HG03575 (cell line): ENCODE results near the gene SCRT2.

Experiments used
- ATAC-seq: cut with Tn5 transposase; IDR thresholded peaks from one replicate; pipeline ENCODE4 v1.9.1; 2021; ENCODE audit not compliant: unreplicated experiment, insufficient number of reproducible peaks, low FRiP score; ENCODE audit errors: extremely low read depth

Gene SCRT2

DNA sequence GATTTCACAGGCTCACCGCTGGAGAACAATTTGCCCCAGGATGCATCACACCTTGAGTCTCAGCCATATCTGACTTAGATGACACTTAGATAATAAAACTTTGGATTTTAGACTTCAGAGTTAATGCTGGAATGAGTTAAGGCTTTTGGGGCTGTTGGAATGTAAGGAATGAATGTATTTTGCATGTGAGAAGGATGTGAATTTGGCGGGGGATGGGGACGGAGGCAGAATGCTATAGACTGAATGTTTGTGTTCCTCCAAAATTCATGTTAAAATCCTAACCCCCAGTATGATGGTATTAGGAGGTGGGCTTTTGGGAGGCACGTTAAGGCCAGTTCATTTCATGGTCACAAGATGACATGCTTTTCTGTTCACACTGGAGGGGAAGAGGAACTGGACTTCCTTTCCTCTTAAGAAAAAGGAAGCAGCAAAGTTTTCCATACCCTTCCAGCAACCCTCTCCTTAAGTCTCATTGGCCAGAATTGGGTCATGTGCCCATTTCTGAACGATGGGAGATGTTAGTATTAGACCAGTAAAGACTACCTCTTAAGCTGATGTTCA, 16.8 kb downstream of the SCRT2 start:
- no peak for ATAC-seq

DNA sequence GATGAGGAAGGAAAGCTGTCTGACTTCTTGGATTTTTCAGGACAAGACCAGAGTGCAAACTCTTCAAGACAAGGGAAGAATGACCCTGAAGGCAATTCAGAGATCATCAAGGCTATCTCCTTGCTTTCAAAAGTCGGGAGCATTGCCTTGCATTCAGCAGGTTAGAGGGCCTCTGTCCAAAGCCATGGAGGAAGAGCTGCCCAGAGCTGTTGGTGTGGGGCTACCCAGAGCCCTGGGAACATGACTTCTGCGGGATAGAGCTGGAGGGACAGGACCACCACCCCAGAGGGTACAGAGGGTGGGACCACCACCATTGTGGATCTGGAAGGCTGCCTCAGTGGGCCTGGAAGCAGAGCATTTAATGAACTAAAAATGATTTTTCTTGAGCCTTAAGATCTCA, 17.4 kb downstream of the SCRT2 start:
- no peak for ATAC-seq

DNA sequence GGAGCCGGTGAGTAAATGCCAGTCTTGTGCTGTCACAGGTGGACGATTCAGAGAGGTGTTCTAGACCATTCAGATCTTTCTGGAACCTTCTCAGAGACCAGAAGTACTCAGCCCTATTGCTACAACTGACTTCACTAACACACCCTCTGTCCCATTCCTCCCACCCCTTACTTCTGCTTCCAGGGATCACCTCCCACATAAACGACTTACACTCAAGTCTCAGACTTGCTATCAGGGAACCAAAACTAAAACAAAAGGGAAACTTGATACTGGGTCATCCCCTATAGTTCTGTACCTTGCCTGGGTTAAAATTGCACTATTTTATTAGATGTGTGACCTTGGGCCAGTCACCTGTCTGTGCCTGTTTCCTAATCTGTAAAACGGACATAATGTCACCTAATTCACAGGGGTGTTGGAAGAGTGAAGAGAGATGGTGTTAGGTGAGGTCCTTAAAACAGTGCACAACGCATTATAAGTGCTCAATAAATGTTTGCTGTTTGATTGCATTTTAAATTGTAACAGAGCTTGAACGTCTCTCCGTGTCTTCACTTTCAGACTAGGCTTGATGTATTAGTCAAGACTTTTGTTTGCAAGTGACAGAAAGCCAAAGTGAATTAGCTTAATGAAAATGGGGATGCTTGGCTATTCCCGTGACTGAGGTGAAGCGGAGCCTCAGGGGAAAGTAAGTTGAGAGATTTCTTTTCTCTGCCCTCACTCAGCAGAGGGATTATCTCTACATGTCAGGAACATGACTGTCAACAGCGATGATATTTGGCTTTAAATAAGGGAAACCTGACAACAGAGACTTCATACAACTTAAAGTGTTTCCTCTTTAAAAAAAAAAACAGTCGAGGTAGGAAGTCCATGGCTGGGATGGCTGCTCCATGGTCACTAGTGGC, 19.6 kb downstream of the SCRT2 start:
- ATAC-seq = no peak

DNA sequence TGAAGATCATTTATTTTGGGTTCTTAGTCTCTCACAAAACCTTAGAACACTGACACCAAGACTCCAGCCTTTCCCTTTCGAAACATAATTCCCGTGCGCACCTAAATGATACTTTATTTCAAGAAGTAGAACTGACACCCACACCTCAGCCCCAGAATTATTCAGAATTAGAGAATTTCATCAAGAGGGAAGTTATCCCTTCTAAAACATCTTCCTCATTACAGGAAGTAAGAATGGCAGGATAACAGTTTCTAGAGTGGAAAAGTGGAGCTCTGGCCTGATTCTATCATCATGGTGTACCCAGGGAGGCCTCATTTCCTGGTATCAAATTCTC, 21.2 kb downstream of the SCRT2 start:
- no peak for ATAC-seq

DNA sequence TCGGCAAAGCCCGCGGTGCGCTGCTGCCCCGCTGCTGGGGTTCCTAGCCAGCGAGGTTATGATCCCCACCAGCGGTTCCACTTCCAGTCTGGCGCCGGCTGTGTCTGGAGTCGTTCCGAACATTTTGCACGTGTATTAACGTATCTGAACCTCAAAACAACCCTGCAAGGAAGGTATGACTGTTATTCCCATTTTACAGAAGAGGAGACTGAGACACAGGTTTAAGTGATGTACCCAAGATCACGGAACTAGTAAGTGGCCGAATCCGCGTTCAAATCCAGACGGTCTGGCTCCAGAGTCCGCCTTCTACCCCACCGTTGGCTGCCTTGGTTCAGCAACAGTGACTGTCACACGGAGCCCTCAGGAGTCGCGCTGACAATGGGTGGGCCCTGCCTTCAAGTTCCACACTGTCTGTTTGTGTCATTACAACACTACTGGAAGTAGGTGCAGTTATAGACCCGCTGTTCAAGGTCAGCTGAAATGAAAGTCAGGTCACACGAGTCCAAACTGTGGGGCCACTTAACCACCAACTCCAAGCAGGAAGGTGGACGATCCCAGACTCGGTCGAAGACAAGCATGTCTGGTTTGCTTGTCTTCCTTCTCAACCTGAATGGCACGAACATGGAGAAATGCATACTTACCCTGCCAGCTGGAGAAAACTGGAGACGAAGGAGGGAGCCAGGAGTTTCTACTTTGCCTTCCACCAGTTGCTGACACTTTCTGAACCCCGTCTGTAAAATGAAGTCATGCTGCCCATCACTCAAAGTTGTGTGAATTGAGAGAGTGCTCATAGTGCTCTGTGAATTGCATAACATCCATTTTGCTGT, 21.8 kb downstream of the SCRT2 start:
- no peak for ATAC-seq

DNA sequence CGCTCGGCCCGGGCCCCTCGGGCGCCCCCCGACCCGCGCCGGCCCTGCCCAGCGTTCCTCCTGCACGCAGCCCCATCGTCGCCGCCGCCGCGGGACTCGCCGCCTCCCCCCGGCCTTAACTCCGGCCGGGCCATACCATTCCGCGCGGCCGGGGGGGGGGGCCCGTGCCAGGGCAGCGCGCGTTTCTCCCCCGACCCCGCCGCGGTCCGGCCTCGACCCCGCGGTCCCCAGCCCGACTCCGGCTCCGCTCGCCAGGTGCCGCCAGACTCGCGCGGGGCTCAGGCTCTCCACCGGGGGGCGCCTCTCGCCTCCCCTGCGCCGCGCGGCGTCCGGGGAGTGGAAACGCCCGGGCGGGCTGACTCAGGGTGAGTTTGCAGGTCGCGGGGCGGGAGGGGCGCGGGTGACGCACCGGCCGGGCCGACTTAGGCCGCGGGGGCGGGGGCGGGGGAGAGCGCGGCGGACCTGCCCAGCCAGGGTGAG, 22.5 kb downstream of the SCRT2 start, which contains the start of gene SRXN1:
Gene SRXN1, minus strand, starts transcription at position 91 of the 480 bp plus-strand sequence. Its CDS starts 15 bp downstream, at position 76.
- no peak for ATAC-seq

DNA sequence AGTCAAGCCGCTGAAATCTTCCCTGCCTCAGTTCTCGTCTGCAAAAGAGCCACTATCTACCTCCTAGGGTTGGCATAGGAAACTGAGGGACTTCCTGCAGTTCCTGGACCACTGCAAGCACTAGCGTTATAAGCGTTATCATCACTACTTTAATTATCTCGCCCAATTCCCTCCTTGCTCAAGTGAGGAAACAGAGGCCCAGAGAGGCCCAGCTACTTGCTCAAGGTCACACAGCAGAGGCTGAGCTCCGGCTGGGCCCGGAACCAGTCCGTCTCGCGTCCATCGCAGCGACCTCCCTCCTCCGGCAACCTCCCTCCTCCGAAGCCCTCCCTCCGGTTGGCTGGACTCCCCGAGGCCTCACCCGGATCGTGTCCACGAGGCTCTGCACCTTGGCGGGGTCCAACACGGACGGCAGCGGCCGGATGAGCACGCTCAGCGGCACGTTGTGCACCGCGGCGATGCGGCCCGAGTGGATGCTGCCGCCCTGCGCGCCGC, 22.9 kb downstream of the SCRT2 start:
- ATAC-seq = no peak

DNA sequence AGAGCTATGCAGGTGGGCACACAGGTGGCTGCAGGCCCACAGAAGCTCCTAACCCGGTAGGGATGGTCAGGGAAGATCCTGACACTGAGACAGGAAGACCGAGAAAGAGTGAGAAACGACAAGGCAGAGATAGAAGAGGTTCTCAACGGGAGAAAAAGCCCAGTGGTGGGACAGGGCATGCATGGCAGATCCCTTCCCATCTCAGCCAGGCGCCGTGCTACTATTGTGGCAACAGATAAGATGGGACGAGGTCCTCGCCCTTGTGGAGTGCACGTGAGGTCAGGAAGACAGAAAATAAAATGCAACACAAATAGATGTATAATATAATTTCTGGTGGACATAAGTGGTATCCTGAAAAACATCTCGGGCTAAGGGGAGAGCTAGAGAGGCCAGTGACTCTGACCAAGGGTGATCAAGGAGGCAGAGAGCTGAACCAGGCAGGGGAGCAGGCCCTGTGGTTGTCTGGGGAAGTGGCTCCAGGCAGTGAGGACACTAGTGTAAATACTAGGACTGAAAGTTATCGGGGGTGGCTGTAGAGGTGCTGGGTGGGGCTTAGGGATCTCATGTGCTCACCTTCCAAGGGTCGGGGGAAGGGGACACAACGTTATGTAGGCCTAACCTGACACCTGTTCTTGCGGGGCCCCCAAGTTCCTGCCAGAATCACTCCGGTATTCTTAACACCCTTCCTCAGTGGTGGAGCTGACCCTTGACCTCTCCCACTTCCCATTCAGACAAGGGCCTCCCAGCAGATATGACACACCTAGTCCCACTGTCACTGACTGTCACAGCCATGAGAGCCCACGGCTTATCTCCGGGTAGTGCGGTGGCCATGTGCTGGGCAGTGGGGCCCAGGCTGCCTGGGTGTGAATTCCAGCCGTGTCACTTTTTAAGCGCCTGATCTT, 23.6 kb downstream of the SCRT2 start:
- no peak for ATAC-seq

DNA sequence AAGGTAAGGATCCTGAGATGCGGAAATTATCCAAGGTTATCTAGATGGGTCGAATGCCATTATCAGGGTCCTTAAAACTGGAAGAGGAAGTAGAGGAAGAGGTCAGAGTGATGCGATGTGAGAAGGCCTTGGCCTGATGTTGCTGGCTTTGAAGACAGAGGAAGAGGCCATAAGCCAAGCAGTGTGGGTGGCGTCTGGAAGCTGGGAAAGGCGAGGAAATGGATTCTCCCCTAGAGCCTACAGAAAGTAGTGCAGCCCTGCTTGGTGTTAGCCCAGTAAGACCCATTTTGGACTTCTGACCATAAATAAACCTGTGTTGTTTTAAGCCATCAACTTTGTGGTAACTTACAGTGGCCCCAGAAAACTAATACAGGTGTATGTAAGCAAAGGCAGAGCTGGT, 24.6 kb downstream of the SCRT2 start:
- ATAC-seq = no peak

DNA sequence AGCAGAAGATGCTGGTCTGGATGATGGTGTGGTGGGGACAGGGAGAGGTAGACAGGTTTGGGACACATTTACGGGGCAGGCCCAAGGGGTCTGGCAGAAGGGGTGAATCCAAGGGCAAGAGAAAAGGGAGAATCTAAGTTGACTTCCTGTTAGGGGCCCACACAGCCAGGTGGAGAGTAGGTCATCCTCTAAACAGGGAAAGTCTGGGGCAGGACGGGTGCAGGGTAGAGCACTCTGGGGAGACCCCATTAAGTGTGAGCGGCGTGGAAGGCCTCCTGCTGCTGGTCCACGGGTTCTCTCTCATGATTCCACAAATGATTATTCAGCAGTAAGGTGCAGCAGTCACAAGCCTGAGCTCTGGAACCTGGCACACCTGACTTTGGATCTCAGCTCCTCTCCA, 25.3 kb downstream of the SCRT2 start:
- ATAC-seq = no peak

DNA sequence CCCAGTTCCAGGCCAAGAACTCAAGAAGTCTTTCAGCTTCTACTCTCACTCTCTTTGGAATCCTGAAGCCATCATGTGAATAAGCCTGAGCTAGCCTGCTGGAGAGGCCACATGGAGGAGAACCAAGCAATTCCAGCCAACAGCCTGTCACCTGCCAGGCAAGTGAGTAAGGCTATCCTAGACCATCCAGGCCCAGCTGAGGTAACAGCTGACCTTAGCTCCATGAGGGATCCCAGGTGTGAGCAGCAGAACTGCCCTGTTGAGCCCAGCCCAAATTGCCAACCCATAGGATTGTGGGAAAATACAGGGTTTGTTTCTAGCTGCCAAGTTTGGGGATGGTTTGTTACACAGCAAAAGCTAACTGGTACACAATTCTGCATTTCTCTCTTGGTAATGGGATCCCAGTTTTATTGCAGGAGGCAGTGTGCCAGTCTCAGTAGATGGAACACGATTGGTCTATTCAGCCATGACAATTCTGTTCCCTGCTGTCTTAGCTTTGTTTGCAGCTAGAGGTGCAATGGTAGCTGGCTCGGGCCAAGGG, 28.1 kb downstream of the SCRT2 start:
- no peak for ATAC-seq

DNA sequence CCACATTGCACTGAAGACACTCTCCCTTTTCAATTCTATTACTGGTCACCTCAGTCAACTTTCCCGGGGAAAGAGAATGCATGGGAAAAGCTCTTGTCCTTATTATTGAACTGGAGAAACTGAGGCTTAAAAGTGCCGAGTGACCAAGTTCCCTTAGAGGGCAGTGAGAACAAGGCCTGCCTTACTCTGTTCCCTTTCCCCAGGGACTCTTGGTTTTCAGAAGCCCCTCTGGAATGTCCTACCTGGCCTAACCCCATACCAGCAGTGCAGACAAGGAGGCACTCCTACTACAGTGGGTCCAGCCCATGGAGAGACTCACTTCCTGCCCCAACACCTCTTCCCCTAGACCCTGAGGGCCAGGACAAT, 28.8 kb downstream of the SCRT2 start:
- ATAC-seq = no peak

DNA sequence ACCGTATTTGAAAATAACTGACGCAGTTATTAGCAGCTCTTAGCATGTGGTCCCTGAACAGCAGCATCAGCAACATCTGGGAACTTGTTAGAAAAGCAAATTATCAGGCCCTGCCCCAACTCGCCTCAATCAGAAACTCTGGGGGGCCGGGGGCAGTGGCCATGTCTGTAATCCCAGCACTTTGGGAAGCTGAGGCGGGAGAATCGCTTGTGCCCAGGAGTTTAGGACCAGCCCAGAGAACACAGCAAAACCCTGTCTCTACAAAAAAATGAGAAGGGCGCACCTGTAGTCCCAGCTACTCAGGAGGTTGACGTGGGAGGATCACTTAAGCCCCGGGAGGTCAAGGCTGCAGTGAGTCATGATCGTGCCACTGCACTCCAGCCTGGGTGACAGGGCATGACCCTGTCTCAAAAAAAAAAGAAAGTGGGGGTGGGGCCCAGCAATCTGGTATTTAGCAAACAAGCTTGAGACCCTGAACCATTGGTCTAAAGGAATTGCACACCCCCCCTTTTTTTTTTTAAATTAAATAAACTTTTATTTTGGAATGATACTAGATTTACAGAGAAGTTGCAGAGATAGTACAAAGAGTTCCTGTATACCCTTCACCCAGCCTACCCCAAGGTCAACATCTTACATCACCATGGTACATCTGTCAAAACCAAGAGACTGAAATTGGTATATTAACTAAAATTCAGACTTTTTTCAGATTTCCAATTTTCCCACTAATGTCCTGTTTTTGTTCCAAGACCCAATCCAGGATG, 29.3 kb downstream of the SCRT2 start:
- ATAC-seq = no peak

DNA sequence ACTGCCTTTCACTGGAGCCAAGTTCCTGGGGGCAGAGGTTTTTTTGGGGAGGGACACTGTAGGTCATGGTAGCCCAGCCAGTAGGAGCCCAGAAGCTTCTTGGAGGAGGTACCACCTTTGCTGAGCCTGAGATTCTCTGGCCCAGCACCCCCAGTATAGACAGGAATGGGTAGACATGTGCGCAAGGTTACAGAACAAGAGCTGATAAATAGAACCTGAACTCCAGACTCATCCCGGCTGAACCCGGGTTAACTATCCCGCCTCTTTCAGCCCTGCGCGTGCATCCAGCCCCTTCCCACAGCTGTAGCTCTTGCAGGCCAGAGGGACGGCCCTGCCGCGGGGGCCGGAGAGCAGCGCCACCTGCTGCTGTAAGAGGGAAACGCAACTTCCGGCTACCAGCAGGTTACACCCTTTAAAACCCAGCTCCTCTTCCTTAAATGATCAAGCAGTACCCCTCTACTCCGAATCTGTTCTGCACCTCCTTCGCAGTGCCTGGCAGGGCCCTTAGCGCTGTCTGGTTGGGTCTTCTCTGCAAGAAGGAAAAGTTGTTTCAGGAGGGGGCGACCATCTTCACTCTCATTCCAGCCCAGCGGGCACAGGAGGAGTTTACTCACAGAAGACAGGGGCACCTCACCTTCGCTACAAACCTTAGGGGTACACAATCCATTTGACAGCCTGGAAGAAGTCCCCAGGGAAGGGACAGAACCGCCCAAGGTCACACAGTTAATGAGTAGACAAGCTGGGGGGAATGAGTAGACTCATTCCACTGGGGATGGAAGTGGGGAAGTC, 30.1 kb downstream of the SCRT2 start:
- ATAC-seq = no peak

DNA sequence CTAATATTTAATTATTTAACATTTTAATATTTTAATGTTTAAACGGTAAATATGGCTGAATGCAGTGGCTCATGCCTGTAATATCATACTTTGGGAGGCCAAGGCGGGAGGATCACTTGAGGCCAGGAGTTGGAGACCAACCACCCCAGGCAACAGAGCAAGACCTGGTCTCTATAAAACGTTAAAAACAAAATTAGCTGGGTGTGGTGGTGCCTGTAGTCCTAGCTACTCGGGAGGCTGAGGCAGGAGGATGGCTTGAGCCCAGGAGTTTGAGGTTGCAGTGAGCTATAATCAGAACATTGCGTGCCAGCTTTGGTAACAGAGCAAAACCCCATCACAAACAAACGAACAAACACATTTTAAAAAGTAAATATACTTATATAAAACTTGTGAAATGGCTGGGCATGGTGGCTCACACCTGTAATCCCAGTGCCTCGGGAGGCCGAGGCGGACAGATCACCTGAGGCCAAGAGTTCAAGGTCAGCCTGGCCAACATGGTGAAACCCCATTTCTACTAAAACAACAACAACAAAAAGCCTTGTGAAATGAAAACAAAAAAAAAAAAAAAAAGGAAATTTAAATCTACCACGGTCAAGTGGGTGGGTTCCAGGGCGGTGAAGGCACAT, 30.8 kb downstream of the SCRT2 start:
- no peak for ATAC-seq

DNA sequence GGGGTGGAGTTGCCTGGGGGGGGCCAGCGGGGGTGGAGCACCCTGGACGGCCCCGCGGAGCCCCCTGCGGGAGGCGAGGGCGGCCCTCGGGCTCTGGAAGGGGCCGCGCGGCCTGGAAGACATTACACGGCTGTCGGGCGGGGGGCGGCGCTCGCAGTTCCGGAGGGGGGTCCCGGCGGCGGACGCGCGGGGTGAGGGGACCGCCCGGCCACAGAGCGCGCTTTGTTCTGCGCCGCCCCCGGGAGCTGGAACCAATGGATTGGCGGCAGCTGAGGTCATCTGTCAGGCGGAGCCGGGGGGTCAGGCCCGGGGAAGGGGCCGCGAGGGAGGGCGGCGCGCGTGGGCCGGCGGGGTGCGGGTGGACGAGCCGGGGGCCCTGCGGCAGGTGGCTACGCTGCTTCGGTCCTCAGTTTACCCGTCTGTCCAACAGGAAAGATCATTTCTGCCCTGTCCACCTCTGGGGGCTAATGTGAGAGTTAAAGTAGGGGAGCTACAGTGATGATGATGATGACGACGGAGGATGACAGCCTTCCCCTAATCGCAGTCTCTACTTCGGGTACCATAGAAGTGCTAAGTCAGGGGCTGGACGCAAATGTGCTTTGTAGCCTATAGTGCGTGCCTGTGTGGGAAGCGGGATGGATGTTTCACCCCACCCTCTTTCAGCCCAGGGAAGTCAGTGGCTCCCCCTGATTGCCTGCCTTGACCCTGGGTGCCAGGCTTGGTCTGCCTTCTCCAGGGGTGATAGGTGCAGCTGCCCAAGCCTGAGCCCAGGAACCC, 33.0 kb downstream of the SCRT2 start:
- no peak for ATAC-seq
